SU-DHL-6 (cell line): ENCODE measurements around the gene TSPAN31.
A peak's percentile ranks its signal among the peaks of the same experiment; 100 is the strongest.

ENCODE experiments used
- H2AFZ ChIP-seq: fragments of 200-600 bp; sonication (generic); 2 replicates; pipeline ENCODE4 v1.6.1; 2014; ENCODE audit warnings: low read depth, mild to moderate bottlenecking, moderate library complexity, mixed read lengths, antibody characterized with exemption, low read length; ENCODE audit not compliant: severe bottlenecking
- H3F3A ChIP-seq: fragments of 200-600 bp; shearing (Covaris generic); 2 replicates; pipeline ENCODE4 v1.6.0; 2016; ENCODE audit warnings: antibody characterized with exemption, mild to moderate bottlenecking; ENCODE audit not compliant: insufficient read depth
- H3K27ac ChIP-seq: fragments of 200-600 bp; sonication (generic); 2 replicates; pipeline ENCODE4 v1.5.1; 2016; ENCODE audit warnings: low read depth, mild to moderate bottlenecking, low read length, moderate library complexity, mixed read lengths
- H3K27me3 ChIP-seq: fragments of 200-600 bp; sonication (generic), shearing (Covaris generic); 2 replicates; pipeline ENCODE4 v1.6.0; 2014; ENCODE audit warnings: mild to moderate bottlenecking, low read length
- H3K36me3 ChIP-seq: fragments of 200-600 bp; sonication (generic); 2 replicates; pipeline ENCODE4 v1.6.1; 2014; ENCODE audit warnings: mild to moderate bottlenecking, low read length, mixed read lengths
- H3K4me2 ChIP-seq: fragments of 300-600, 200-600 bp; shearing (Covaris generic), sonication (generic); 2 replicates; pipeline ENCODE4 v1.6.0; 2014; ENCODE audit warnings: low read length, low read depth, mild to moderate bottlenecking; ENCODE audit not compliant: poor library complexity, severe bottlenecking
- H3K4me3 ChIP-seq: fragments of 200-600 bp; sonication (generic); 2 replicates; pipeline ENCODE4 v1.5.1; 2014; ENCODE audit warnings: antibody characterized with exemption, low read length, mild to moderate bottlenecking, mixed read lengths; ENCODE audit not compliant: insufficient read depth, poor library complexity, severe bottlenecking
- H3K79me2 ChIP-seq: fragments of 200-600 bp; sonication (generic); 2 replicates; pipeline ENCODE4 v1.6.1; 2014; ENCODE audit warnings: mild to moderate bottlenecking, low read length, moderate library complexity; ENCODE audit not compliant: insufficient read depth
- H3K9ac ChIP-seq: fragments of 200-600 bp; sonication (generic); 2 replicates; pipeline ENCODE4 v1.7.0; 2014; ENCODE audit warnings: mild to moderate bottlenecking, low read length
- H3K9me2 ChIP-seq: fragments of 200-600 bp; sonication (generic); replicated peaks from 2 replicates; pipeline ENCODE4 v1.6.1; 2014; ENCODE audit warnings: low read length; ENCODE audit not compliant: insufficient read depth
- H3K9me3 ChIP-seq: fragments of 200-600 bp; sonication (generic); 2 replicates; pipeline ENCODE4 v1.6.1; 2014; ENCODE audit warnings: low read length, mixed read lengths; ENCODE audit not compliant: insufficient read depth
- H4K20me1 ChIP-seq: fragments of 200-600 bp; sonication (generic); 2 replicates; pipeline ENCODE4 v1.6.1; 2014; ENCODE audit warnings: low read depth, mild to moderate bottlenecking, antibody characterized with exemption, low read length, moderate library complexity, mixed read lengths
- CTCF ChIP-seq: fragments of 200-600 bp; sonication (generic); IDR thresholded peaks from one replicate; pipeline ENCODE4 v1.5.1; 2017; ENCODE audit warnings: antibody characterized with exemption, mild to moderate bottlenecking, low read length, moderate library complexity; ENCODE audit not compliant: insufficient read depth, poor library complexity, severe bottlenecking
- EZH2phosphoT487 ChIP-seq: fragments of 200-600 bp; sonication (generic), shearing (Covaris generic); conservative IDR thresholded peaks from 2 replicates; pipeline ENCODE4 v1.6.1; 2018; ENCODE audit warnings: mild to moderate bottlenecking, antibody characterized with exemption, low read length, moderate library complexity, mixed read lengths

Gene TSPAN31

GRCh38 chr12:57780284-57780897 lies 35.6 kb downstream of the TSPAN31 start:
- Histone ChIP-seq H3K9ac (no peak overlapping the region), H3K9me3 (no peaks in the 10 kb centered on the region), H3K4me3 (no peak overlapping the region)

GRCh38 chr12:57781244-57781643 lies 36.4 kb downstream of the TSPAN31 start:
- no peaks in the 10 kb centered on the region for H3F3A ChIP-seq
- H3K9me2 ChIP-seq = no peaks in the 10 kb centered on the region
- H3K79me2 ChIP-seq = peaks cover 16% of the 10 kb centered on the region
- no peak overlapping the region for H3K27ac ChIP-seq
- H4K20me1 ChIP-seq = no peaks in the 10 kb centered on the region
- no peaks in the 10 kb centered on the region for H3K27me3 ChIP-seq
- H3K4me2 ChIP-seq = no peak overlapping the region
- TF ChIP-seq EZH2phosphoT487 (no peak), CTCF (no peak)
- H3K36me3 ChIP-seq = peaks cover 7% of the 10 kb centered on the region; the same call in 1 of the 2 replicates
- no peaks in the 10 kb centered on the region for H3K9me3 ChIP-seq
- H3K9ac ChIP-seq = no peak overlapping the region
- H3K4me3 ChIP-seq = no peak overlapping the region
- H2AFZ ChIP-seq = no peak overlapping the region

More at GRCh38 chr12:57780284-57780897, 35.6 kb downstream of the TSPAN31 start:
- Histone ChIP-seq H3K36me3 (no peaks in the 10 kb centered on the region), H3K27me3 (no peaks in the 10 kb centered on the region), H3K4me2 (no peak overlapping the region), H3K9me2 (no peaks in the 10 kb centered on the region), H2AFZ (no peak overlapping the region), H3K79me2 (peaks cover 16% of the 10 kb centered on the region), H3K27ac (no peak overlapping the region), H3F3A (no peaks in the 10 kb centered on the region), H4K20me1 (no peaks in the 10 kb centered on the region)
- TF ChIP-seq CTCF (no peak), EZH2phosphoT487 (no peak)

GRCh38 chr12:57781801-57782200 lies 37.0 kb downstream of the TSPAN31 start:
- Histone ChIP-seq H2AFZ (peak overlapping the region; percentile 27), H3F3A (no peaks in the 10 kb centered on the region), H3K36me3 (peaks cover 12% of the 10 kb centered on the region; the same call in 1 of the 2 replicates), H3K27me3 (no peaks in the 10 kb centered on the region), H3K27ac (no peak overlapping the region), H3K9me2 (no peaks in the 10 kb centered on the region), H3K9me3 (no peaks in the 10 kb centered on the region), H3K79me2 (peaks cover 16% of the 10 kb centered on the region), H3K9ac (peak overlapping the region; percentile 92), H3K4me2 (peak overlapping the region; percentile 45), H3K4me3 (no peak overlapping the region), H4K20me1 (no peaks in the 10 kb centered on the region)
- TF ChIP-seq EZH2phosphoT487 (no peak), CTCF (no peak)
